Measurements from ENCODE around the gene HK1.

The HK1 gene

GRCh38 chr10:69422676-69423075, 144.4 kb downstream of the HK1 start:
- H3K27me3 Mint-ChIP-seq, result no peaks in the 10 kb centered on the region
- no peaks in the 10 kb centered on the region for H3K9me3 Mint-ChIP-seq
- DNase-seq (ENCODE audit: low spot score in 2 of 2), result no peak
- peaks cover 15% of the 10 kb centered on the region for H3K4me1 Mint-ChIP-seq
- H3K36me3 Mint-ChIP-seq (ENCODE audit: insufficient read depth), result peaks cover 2% of the 10 kb centered on the region
- H3K27ac Mint-ChIP-seq (ENCODE audit: low read depth), result no peak overlapping the region
- no peak overlapping the region for H3K4me3 Mint-ChIP-seq
- ATAC-seq (replicated peaks; ENCODE audit: extremely low read depth, poor library complexity, severe bottlenecking), result no peak

DNA sequence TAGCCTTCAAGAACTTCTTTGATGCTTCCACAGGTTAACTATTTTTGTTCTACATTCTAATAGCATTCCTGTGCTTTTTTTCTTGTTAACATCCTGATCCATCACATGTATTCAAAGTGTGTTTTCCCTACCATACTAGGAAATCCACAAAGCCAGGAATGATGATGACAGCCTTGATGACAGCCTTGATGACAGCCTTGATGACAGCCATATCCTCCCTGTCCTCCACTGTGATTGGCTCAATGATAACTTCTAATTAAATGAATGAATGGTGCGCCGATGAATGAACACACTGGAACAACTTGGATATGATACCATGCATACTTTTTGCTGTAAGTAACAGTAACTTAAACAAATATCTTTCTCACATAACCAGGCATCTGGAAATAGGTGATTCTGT, 146.7 kb downstream of the HK1 start:
- Mint-ChIP-seq H3K27me3 (no peaks in the 10 kb centered on the region), H3K27ac (ENCODE audit: low read depth) (peak overlapping the region; percentile 4)

GRCh38 chr10:69425511-69426298, 147.4 kb downstream of the HK1 start:
- DNase-seq (ENCODE audit: low spot score in 2 of 2), result no peak
- Mint-ChIP-seq H3K27me3 (no peaks in the 10 kb centered on the region), H3K4me3 (no peak overlapping the region), H3K27ac (ENCODE audit: low read depth) (peak overlapping the region; percentile 4), H3K9me3 (no peaks in the 10 kb centered on the region), H3K36me3 (ENCODE audit: insufficient read depth) (peaks cover 2% of the 10 kb centered on the region), H3K4me1 (peaks cover 15% of the 10 kb centered on the region)
- peak; percentile 81 for ATAC-seq (replicated peaks; ENCODE audit: extremely low read depth, poor library complexity, severe bottlenecking)

More for the DNA sequence above, 146.7 kb downstream of the HK1 start:
- DNase-seq (ENCODE audit: low spot score in 2 of 2) (no peak), ATAC-seq (replicated peaks; ENCODE audit: extremely low read depth, poor library complexity, severe bottlenecking) (no peak)
- no peak overlapping the region for H3K4me3 Mint-ChIP-seq
- no peaks in the 10 kb centered on the region for H3K9me3 Mint-ChIP-seq
- H3K4me1 Mint-ChIP-seq, result peaks cover 15% of the 10 kb centered on the region
- peaks cover 2% of the 10 kb centered on the region for H3K36me3 Mint-ChIP-seq (ENCODE audit: insufficient read depth)

- H3K36me3 Mint-ChIP-seq (ENCODE audit: insufficient read depth), result peaks cover 2% of the 10 kb centered on the region
- ATAC-seq (replicated peaks; ENCODE audit: extremely low read depth, poor library complexity, severe bottlenecking) (no peak), DNase-seq (ENCODE audit: low spot score in 2 of 2) (no peak)
- H3K4me1 Mint-ChIP-seq, result peaks cover 15% of the 10 kb centered on the region
- H3K27me3 Mint-ChIP-seq, result no peaks in the 10 kb centered on the region
- no peaks in the 10 kb centered on the region for H3K9me3 Mint-ChIP-seq
- H3K27ac Mint-ChIP-seq (ENCODE audit: low read depth), result no peak overlapping the region
- no peak overlapping the region for H3K4me3 Mint-ChIP-seq
Measured at GRCh38 chr10:69426376-69426727, 148.1 kb downstream of the HK1 start.

- ATAC-seq (replicated peaks; ENCODE audit: extremely low read depth, poor library complexity, severe bottlenecking) (no peak), DNase-seq (ENCODE audit: low spot score in 2 of 2) (no peak)
- H3K27ac Mint-ChIP-seq (ENCODE audit: low read depth), result no peak overlapping the region
- peaks cover 15% of the 10 kb centered on the region for H3K4me1 Mint-ChIP-seq
- no peak overlapping the region for H3K4me3 Mint-ChIP-seq
- no peaks in the 10 kb centered on the region for H3K27me3 Mint-ChIP-seq
- no peaks in the 10 kb centered on the region for H3K9me3 Mint-ChIP-seq
- peaks cover 3% of the 10 kb centered on the region for H3K36me3 Mint-ChIP-seq (ENCODE audit: insufficient read depth)
Measured at GRCh38 chr10:69428165-69428564, 149.9 kb downstream of the HK1 start.

GRCh38 chr10:69434169-69434568, 155.9 kb downstream of the HK1 start:
- Mint-ChIP-seq H3K27ac (ENCODE audit: low read depth) (no peak overlapping the region), H3K36me3 (ENCODE audit: insufficient read depth) (peaks cover 1% of the 10 kb centered on the region), H3K4me1 (no peaks in the 10 kb centered on the region), H3K4me3 (no peak overlapping the region), H3K9me3 (no peaks in the 10 kb centered on the region), H3K27me3 (peaks cover 48% of the 10 kb centered on the region)
- ATAC-seq (replicated peaks; ENCODE audit: extremely low read depth, poor library complexity, severe bottlenecking) (no peak), DNase-seq (ENCODE audit: low spot score in 2 of 2) (no peak)

- no peak for ATAC-seq (replicated peaks; ENCODE audit: extremely low read depth, poor library complexity, severe bottlenecking)
- Mint-ChIP-seq H3K27me3 (peaks cover 56% of the 10 kb centered on the region), H3K27ac (ENCODE audit: low read depth) (no peak overlapping the region), H3K36me3 (ENCODE audit: insufficient read depth) (peaks cover 1% of the 10 kb centered on the region), H3K9me3 (no peaks in the 10 kb centered on the region), H3K4me1 (no peaks in the 10 kb centered on the region), H3K4me3 (no peak overlapping the region)
- no peak for DNase-seq (ENCODE audit: low spot score in 2 of 2)
Measured at GRCh38 chr10:69434926-69435325, 156.6 kb downstream of the HK1 start.

- H3K27me3 Mint-ChIP-seq, result peaks cover 60% of the 10 kb centered on the region
- H3K4me1 Mint-ChIP-seq, result no peaks in the 10 kb centered on the region
- H3K4me3 Mint-ChIP-seq, result no peak overlapping the region
- ATAC-seq (replicated peaks; ENCODE audit: extremely low read depth, poor library complexity, severe bottlenecking) (no peak), DNase-seq (ENCODE audit: low spot score in 2 of 2) (no peak)
- no peaks in the 10 kb centered on the region for H3K9me3 Mint-ChIP-seq
- H3K36me3 Mint-ChIP-seq (ENCODE audit: insufficient read depth), result peaks cover 1% of the 10 kb centered on the region
- H3K27ac Mint-ChIP-seq (ENCODE audit: low read depth), result no peak overlapping the region
Measured at GRCh38 chr10:69435966-69436520, 157.7 kb downstream of the HK1 start.

GRCh38 chr10:69437321-69438259, 159.3 kb downstream of the HK1 start:
- DNase-seq (ENCODE audit: low spot score in 2 of 2) (no peak), ATAC-seq (replicated peaks; ENCODE audit: extremely low read depth, poor library complexity, severe bottlenecking) (no peak)
- Mint-ChIP-seq H3K36me3 (ENCODE audit: insufficient read depth) (peaks cover 1% of the 10 kb centered on the region), H3K9me3 (no peaks in the 10 kb centered on the region), H3K4me3 (no peak overlapping the region), H3K27me3 (peaks cover 70% of the 10 kb centered on the region), H3K4me1 (no peaks in the 10 kb centered on the region), H3K27ac (ENCODE audit: low read depth) (no peak overlapping the region)

- DNase-seq (ENCODE audit: low spot score in 2 of 2) (no peak), ATAC-seq (replicated peaks; ENCODE audit: extremely low read depth, poor library complexity, severe bottlenecking) (no peak)
- no peak overlapping the region for H3K4me3 Mint-ChIP-seq
- no peaks in the 10 kb centered on the region for H3K36me3 Mint-ChIP-seq (ENCODE audit: insufficient read depth)
- H3K9me3 Mint-ChIP-seq, result no peaks in the 10 kb centered on the region
- H3K27ac Mint-ChIP-seq (ENCODE audit: low read depth), result no peak overlapping the region
- peaks cover 68% of the 10 kb centered on the region for H3K27me3 Mint-ChIP-seq
- H3K4me1 Mint-ChIP-seq, result no peaks in the 10 kb centered on the region
Measured at GRCh38 chr10:69438536-69439349, 160.4 kb downstream of the HK1 start.

DNA sequence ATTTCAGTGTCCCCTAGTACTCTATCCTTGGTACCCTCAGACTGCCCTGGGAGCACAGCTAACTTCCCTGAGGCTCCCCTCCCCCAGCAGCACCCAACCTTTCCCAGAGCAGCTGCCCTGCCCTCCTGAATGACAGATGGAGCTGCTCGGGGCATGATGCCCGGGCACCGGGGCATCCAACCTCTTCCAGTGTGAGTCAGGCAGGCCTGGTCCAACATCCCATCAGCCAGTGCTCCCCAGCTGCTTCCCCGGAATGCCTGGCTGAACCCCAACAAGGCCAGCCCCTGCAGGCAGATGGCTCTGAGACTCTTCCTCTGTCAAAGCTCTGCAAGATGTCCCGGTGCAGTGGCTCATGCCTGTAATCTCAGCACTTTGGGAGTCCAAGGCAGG, 161.0 kb downstream of the HK1 start:
- Mint-ChIP-seq H3K27me3 (peaks cover 62% of the 10 kb centered on the region), H3K4me1 (no peaks in the 10 kb centered on the region), H3K36me3 (ENCODE audit: insufficient read depth) (no peaks in the 10 kb centered on the region), H3K4me3 (no peak overlapping the region), H3K9me3 (no peaks in the 10 kb centered on the region), H3K27ac (ENCODE audit: low read depth) (no peak overlapping the region)
- DNase-seq (ENCODE audit: low spot score in 2 of 2), result no peak
- no peak for ATAC-seq (replicated peaks; ENCODE audit: extremely low read depth, poor library complexity, severe bottlenecking)

DNA sequence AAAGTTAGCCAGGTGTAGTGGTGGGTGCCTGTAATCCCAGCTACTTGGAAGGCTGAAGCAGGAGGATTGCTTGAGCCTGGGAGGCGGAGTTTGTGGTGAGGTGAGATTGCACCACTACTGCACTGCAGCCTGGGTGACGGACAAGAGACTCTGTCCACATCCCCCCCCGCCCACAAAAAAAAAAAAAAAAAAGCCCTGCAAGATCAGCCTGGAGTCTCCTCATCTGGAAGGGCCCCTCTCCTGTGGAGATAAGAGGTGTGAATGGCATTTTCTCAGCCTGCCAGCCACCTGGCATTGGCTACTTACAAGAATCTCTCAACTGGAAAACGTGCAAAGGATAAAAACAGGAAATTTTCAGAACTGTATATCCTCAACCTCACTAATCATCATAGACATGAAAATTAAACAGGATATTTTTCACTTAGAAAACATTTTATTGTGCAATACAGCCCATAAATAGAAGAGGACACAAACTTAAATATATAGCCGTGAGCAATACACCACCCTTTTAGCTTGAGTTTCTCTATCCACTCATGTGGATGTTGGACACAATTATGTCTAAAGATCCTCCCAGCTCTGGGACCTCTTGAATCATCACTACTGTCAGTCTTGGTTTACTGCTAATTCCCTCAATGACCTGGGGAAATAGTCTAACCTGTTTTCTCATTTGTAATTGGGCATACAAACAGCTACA, 161.7 kb downstream of the HK1 start:
- Mint-ChIP-seq H3K4me1 (no peaks in the 10 kb centered on the region), H3K9me3 (no peaks in the 10 kb centered on the region), H3K27me3 (peaks cover 56% of the 10 kb centered on the region)

More for the DNA sequence above, 161.7 kb downstream of the HK1 start:
- DNase-seq (ENCODE audit: low spot score in 2 of 2), result no peak
- ATAC-seq (replicated peaks; ENCODE audit: extremely low read depth, poor library complexity, severe bottlenecking), result no peak
- H3K36me3 Mint-ChIP-seq (ENCODE audit: insufficient read depth), result no peaks in the 10 kb centered on the region
- H3K27ac Mint-ChIP-seq (ENCODE audit: low read depth), result no peak overlapping the region
- H3K4me3 Mint-ChIP-seq, result no peak overlapping the region
